ENCODE measurements around the gene TFAP2B.

The TFAP2B gene

DNA sequence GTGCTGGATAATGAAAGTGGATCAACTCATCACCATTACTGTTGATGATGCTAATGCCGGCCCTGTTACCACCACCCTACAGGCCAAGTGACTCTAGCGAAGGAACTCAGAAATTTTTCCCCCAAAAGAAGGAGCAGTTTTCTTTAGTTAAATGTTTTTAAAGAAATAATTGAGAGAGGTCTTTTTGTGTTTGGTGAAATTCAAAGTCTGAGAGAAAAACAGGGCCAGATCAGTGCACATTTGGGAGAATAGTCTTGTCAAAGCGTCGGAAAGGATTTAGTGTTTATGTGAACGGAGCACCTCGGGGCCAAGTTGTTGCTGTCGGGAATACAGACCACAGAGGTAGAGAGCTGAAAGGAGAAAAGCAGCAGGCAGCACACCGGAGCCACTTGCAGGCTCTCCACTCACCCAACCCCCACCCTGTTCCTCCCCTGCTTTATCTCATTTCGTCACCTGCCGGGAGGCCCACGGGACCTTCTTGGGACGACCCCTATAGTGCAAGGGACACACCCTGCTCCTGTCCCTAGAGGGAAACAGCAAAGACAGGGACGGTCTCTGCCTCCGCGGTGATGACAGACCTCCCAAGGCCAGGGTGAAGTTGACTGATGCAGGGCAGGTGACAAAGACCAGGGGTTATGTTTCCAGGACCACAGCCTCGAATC is 6.8 kb downstream of the TFAP2B start:
- DNase-seq (ENCODE audit: low spot score), result no peak

DNA sequence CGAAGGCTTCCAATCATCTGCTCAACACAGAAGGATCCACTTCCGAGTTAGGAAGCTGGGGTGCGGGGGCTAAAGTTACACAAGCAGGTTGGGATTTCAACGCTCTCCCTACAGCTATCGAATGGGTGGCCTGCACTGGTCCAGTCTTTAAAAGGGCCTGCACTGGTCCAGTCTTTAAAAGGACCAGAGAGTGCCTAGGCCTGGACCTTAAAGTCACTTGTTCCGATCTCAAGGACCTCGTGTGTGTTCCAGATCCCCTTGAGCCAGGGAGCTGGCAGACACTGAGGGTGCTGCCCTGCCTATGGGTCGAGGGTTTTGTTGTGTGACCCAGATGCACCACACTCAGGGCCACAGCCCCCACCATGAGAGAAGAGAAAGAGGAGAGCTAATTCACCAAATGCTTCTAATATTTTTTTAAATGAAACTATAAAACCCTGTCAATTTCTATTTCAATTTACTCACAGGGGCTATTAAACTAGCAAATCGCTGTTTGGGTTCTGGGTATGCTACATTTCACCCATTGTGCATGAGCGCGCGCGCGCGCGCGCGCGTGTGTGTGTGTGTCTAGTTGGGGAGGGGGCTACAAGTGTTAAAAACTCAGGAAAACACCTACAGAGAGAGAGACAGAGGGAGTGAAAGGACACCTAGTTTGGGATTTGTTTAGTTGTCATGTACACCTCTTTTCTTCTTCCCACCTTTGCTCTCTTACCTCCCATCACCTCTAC is 7.5 kb downstream of the TFAP2B start:
- DNase-seq (ENCODE audit: low spot score), result no peak

- DNase-seq (ENCODE audit: low spot score), result no peak
These were observed 8.1 kb downstream of the TFAP2B start for GRCh38 chr6:50826803-50827202.

DNA sequence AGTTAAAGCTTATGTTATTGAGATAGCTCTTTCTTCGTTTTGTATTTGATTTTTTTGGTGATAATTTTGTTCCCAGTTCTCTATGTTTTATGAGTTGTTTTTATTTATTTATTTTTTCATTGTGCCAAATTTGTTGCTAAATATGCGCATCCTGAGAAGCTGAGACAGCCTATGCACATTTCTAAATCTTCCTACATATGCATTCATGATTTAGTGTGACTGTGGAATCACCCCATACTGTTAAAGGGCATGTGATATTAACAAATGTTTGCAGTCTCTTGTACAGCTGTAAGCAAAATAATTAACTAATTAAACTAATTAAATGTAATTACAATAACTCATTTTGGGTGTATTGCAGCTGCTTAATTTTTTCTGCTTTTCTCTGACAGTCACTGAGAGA is 10.4 kb downstream of the TFAP2B start:
- no peak for DNase-seq (ENCODE audit: low spot score)

DNA sequence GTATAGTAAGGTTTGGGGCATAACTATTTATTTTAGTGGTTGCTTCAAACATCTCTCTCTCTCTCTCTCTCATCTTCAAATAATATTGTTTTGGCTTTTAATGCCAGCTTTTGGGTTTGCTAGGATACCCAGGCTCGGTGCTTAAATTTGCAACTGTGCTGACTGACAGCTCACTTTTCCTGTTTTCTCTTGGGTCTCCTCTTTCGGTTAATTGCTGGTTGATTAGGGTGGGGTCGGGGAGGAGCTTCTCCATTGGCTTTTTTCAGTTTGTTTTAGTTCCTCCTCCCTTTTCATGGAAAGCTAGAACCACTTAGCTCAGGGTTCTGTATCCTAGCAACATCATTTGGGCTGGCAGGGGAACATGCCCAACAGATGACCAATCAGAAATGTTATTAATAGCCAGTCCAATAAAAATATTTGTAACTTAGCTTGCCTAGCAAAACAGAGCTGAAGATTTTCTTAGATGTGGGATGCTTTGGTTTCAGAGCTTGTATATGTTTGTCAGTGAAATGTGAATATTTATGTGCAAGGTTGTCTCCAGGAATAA is 11.3 kb downstream of the TFAP2B start:
- DNase-seq (ENCODE audit: low spot score), result no peak

GRCh38 chr6:50831186-50831585 is 12.5 kb downstream of the TFAP2B start:
- DNase-seq (ENCODE audit: low spot score), result no peak

DNA sequence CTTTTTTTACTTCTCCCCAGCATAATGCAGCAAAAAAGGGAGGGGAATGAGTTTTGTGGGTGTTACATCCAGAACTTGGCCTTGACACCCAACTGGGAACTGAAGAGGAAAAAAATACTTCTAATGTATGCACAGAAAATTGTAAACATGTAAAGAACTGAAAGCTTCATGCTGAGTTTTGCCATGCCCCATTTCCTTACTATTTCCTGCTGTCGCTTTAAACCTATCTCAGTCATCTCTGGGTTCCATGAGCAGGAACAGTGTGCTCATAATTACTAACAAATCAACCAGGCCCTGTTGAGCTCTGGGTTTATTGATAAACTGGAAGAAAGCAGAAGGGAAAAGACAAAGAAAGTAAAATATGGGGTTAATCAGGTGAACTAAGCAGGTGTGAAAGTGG is 14.2 kb downstream of the TFAP2B start:
- DNase-seq (ENCODE audit: low spot score), result no peak

- no peak for DNase-seq (ENCODE audit: low spot score)
These were observed 16.3 kb downstream of the TFAP2B start for GRCh38 chr6:50834929-50835410.

- DNase-seq (ENCODE audit: low spot score), result no peak
These were observed 17.6 kb downstream of the TFAP2B start for GRCh38 chr6:50836231-50836630.

- DNase-seq (ENCODE audit: low spot score), result no peak
These were observed 19.1 kb downstream of the TFAP2B start for GRCh38 chr6:50837589-50838445.

GRCh38 chr6:50840112-50840810 is 21.6 kb downstream of the TFAP2B start:
- no peak for DNase-seq (ENCODE audit: low spot score)

DNA sequence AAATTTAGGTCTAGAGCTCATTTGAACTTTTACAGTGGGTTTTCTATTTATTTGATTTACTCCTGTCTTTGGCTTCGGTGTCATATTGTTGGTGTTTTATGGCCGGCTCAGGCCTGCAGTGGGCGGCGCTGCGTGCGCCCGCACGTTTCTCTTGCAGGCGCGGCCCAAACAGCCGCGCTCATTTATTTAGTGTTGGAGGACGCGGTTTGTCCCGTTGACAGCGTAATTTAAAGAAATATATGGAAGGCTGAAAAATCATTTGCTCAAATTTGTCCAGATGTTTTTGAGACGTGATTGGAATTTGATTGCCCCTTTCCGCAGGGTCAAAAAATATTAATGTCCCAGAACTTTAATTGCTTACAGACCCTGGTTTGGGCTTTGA is 22.1 kb downstream of the TFAP2B start:
- no peak for DNase-seq (ENCODE audit: low spot score)

GRCh38 chr6:50842446-50842845 is 23.8 kb downstream of the TFAP2B start:
- no peak for DNase-seq (ENCODE audit: low spot score)

GRCh38 chr6:50842861-50843384 is 24.3 kb downstream of the TFAP2B start:
- DNase-seq (ENCODE audit: low spot score), result no peak

- DNase-seq (ENCODE audit: low spot score), result no peak
These were observed 25.2 kb downstream of the TFAP2B start for GRCh38 chr6:50843842-50844241.

DNA sequence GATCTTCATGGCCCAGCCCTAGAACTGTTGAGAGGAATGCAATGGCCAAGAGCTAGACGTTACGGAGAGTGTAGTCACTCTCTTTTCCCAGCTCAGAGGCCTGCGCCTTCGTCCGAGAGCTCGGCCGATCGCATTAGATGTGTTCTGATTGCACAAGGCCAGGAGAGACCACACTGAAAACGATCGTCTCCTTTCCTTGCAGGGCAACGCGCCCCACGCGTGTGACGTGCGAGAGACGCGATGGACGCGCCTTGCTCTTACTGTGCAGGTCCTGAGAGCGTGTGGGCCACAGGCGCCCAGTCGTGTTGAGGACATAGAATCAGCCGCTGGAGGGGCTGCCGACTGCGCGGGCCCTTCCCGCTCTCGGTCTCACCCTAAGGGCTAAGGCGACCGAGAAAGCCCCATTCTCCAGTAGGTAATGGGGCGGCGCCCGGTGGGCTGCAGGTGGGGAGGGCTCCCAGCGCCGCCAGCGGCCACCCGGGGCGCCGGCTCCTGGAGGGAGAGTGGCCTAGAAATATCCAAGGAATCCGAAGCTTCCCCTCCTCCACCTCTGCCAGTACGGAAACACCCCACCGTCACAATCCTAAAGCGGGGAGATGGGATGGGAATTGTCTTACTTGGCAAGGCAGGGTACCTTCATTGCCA is 26.9 kb downstream of the TFAP2B start:
- DNase-seq (ENCODE audit: low spot score), result no peak

GRCh38 chr6:50846144-50846851 is 27.6 kb downstream of the TFAP2B start:
- no peak for DNase-seq (ENCODE audit: low spot score)

- no peak for DNase-seq (ENCODE audit: low spot score)
These were observed 28.1 kb downstream of the TFAP2B start for GRCh38 chr6:50846852-50847155.

DNA sequence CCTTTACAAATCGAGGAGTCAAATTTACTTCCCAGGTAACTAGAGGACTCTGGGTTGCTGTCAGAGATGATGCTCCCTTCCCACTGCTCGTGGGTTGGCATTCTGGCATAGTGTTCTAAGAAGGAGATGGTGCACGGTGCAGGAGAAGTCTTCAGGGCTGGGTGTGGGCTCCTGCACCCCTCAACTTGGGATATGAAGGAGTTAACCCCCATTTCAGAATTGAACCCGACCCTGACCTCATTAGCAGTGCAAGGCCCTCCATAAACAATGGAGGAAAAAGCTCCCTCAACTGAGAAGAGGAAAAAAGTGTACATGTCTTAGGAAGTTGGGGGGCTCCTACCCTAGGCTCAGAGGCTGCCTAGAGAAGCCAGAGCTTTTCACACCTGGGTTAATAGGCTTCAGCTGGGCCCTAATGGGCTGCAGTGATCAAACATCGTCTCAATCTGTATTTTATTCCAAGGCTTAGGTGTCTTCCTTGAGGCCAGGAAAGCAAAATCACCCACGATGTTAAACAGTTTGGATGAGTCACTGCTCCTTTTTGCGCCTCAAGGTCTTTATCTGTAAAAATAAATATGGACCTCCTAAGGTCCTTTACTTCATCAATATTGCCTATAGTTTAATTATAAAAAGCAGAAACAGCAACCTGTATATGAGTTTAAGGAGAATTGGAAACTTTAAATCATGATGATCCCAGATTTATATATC is 29.4 kb downstream of the TFAP2B start:
- DNase-seq (ENCODE audit: low spot score), result no peak
